SK-N-MC (cell line): Measurements from ENCODE around the gene ADAMTS3.

Experiments used
- EZH2 ChIP-seq: fragments of 200-600 bp; sonication (generic); IDR thresholded peaks from one replicate; pipeline ENCODE4 v1.6.1; 2017; ENCODE audit warnings: antibody characterized with exemption
- POLR2AphosphoS5 ChIP-seq: IDR thresholded peaks from 2 replicates; pipeline ENCODE4 v1.6.1; 2012; ENCODE audit warnings: mild to moderate bottlenecking, low read depth, low read length, borderline replicate concordance

GRCh38 chr4:72557021-72557420 lies 12.0 kb downstream of the ADAMTS3 start:
- TF ChIP-seq POLR2AphosphoS5 (no peak), EZH2 (no peak)
